Measurements from ENCODE around the gene ACSL1. TPM values are rescaled to one million over a fixed set of nuclear protein-coding genes. Genes with fewer than 3 reads are reported as not detected.

Gene ACSL1
- polyA plus RNA-seq, 1 donor (not counting 4 experiments of a cell fraction or from before 2014, with no cell fraction given), result 60.6 TPM

DNA sequence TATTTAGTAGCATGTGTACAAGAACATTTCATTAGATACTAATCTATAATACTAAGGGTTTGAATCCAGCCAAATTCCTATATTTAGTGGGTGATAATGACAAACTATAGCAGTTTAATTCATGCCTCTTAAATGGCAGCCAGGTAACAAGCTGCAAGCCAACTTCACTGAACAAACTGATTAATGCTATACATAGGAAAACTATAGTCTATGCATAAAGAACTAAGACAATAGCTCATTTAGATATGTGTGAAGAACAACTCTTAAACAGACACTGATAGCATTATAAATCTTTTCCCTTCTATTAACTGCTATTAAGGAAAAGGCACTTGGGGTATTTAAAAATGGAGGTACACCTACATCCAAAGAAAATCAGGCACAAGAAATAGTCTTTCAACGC, 19.1 kb downstream of the ACSL1 start:
- Histone ChIP-seq H3K27me3 (ENCODE audit: control insufficient read depth, extremely low read depth, insufficient read depth, low read length) (no peaks in the 10 kb centered on the region), H3K79me2 (ENCODE audit: control insufficient read depth, insufficient read depth, low read length) (peaks cover 21% of the 10 kb centered on the region), H3K27ac (ENCODE audit: control insufficient read depth, insufficient read depth, low read length) (no peak overlapping the region), H3K4me1 (ENCODE audit: control insufficient read depth, extremely low read depth, insufficient read depth, low read length) (peaks cover 58% of the 10 kb centered on the region), H2AFZ (ENCODE audit: control insufficient read depth, low read length) (no peak overlapping the region), H4K20me1 (ENCODE audit: control insufficient read depth, extremely low read depth, insufficient read depth, low read length) (no peaks in the 10 kb centered on the region), H3K4me2 (ENCODE audit: control insufficient read depth, extremely low read depth, insufficient read depth, low read depth, low read length) (no peak overlapping the region), H3K4me3 (ENCODE audit: control insufficient read depth in 2 of 3, extremely low read depth in 1 of 3, insufficient read depth in 2 of 3, low read depth in 1 of 3, low read length in 3 of 3) (no peak overlapping the region), H3K9ac (ENCODE audit: control insufficient read depth, extremely low read depth, insufficient read depth, low read length) (no peak overlapping the region), H3K9me1 (ENCODE audit: control insufficient read depth, extremely low read depth, insufficient read depth, low read length) (no peaks in the 10 kb centered on the region), H3K9me3 (ENCODE audit: control insufficient read depth, low read depth, low read length) (no peaks in the 10 kb centered on the region), H3K36me3 (ENCODE audit: control insufficient read depth in 2 of 2, extremely low read depth in 1 of 2, insufficient read depth in 2 of 2, low read length in 2 of 2) (peaks cover 4 to 10% of the 10 kb centered on the region in 2 experiments)
- dilution Hi-C loops (cut with MboI; ENCODE audit: extremely low pct_ligation_motif_present, low sequenced_read_pairs), result no loop called here
- FAIRE-seq (no peak), DNase-seq (ENCODE audit: low read depth, low spot score) (no peak)
- TF ChIP-seq, protein P1, sequence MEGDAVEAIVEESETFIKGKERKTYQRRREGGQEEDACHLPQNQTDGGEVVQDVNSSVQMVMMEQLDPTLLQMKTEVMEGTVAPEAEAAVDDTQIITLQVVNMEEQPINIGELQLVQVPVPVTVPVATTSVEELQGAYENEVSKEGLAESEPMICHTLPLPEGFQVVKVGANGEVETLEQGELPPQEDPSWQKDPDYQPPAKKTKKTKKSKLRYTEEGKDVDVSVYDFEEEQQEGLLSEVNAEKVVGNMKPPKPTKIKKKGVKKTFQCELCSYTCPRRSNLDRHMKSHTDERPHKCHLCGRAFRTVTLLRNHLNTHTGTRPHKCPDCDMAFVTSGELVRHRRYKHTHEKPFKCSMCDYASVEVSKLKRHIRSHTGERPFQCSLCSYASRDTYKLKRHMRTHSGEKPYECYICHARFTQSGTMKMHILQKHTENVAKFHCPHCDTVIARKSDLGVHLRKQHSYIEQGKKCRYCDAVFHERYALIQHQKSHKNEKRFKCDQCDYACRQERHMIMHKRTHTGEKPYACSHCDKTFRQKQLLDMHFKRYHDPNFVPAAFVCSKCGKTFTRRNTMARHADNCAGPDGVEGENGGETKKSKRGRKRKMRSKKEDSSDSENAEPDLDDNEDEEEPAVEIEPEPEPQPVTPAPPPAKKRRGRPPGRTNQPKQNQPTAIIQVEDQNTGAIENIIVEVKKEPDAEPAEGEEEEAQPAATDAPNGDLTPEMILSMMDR (optimal IDR thresholded peaks at IDR 0.05 in 1 of 3, IDR thresholded peaks at IDR 0.05 in 1 of 3, conservative IDR thresholded peaks at IDR 0.05 in 1 of 3; ENCODE audit: extremely low read depth in 1 of 3, insufficient read depth in 2 of 3, low read length in 3 of 3), result no peak
- TF ChIP-seq EZH2 (IDR thresholded peaks at IDR 0.05; ENCODE audit: low read length), result no peak

DNA sequence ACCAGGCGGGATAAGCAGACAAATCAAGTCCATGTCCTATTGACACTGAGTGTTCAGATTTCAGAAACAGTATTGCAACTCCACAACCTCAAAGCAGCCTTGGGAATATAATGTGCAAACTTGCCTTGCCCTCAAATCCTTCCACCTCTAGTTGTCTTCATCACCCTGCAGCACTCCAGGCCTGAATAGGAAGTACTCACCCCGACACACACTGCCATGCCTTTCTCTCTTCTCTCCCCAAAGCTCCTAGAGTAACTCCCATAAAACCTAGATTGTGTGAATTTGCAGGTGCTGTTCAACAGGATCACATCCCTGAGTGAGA, 19.6 kb downstream of the ACSL1 start:
- DNase-seq (ENCODE audit: low read depth, low spot score), result no peak
- Histone ChIP-seq H3K27me3 (ENCODE audit: control insufficient read depth, extremely low read depth, insufficient read depth, low read length) (no peaks in the 10 kb centered on the region), H4K20me1 (ENCODE audit: control insufficient read depth, extremely low read depth, insufficient read depth, low read length) (no peaks in the 10 kb centered on the region), H2AFZ (ENCODE audit: control insufficient read depth, low read length) (no peak overlapping the region), H3K9ac (ENCODE audit: control insufficient read depth, extremely low read depth, insufficient read depth, low read length) (peak overlapping the region; percentile 51), H3K9me3 (ENCODE audit: control insufficient read depth, low read depth, low read length) (no peaks in the 10 kb centered on the region), H3K4me3 (ENCODE audit: control insufficient read depth in 2 of 3, extremely low read depth in 1 of 3, insufficient read depth in 2 of 3, low read depth in 1 of 3, low read length in 3 of 3) (no peak overlapping the region), H3K4me1 (ENCODE audit: control insufficient read depth, extremely low read depth, insufficient read depth, low read length) (peaks cover 63% of the 10 kb centered on the region), H3K4me2 (ENCODE audit: control insufficient read depth, extremely low read depth, insufficient read depth, low read depth, low read length) (peak overlapping the region; percentile 68), H3K79me2 (ENCODE audit: control insufficient read depth, insufficient read depth, low read length) (peaks cover 18% of the 10 kb centered on the region), H3K36me3 (ENCODE audit: control insufficient read depth in 2 of 2, extremely low read depth in 1 of 2, insufficient read depth in 2 of 2, low read length in 2 of 2) (peaks cover 4 to 10% of the 10 kb centered on the region in 2 experiments), H3K9me1 (ENCODE audit: control insufficient read depth, extremely low read depth, insufficient read depth, low read length) (no peaks in the 10 kb centered on the region), H3K27ac (ENCODE audit: control insufficient read depth, insufficient read depth, low read length) (peak overlapping the region; percentile 50)
- TF ChIP-seq, protein P1 (optimal IDR thresholded peaks at IDR 0.05 in 1 of 3, IDR thresholded peaks at IDR 0.05 in 1 of 3, conservative IDR thresholded peaks at IDR 0.05 in 1 of 3; ENCODE audit: extremely low read depth in 1 of 3, insufficient read depth in 2 of 3, low read length in 3 of 3), result no peak
- TF ChIP-seq EZH2 (IDR thresholded peaks at IDR 0.05; ENCODE audit: low read length), result no peak
- peak; percentile 66 for FAIRE-seq
- dilution Hi-C loops (cut with MboI; ENCODE audit: extremely low pct_ligation_motif_present, low sequenced_read_pairs), result no loop called here

Data from keratinocyte (primary cell).